Hematopoietic multipotent progenitor cell treated with erythropoietin and hydrocortisone succinate and interleukin-3 and kit ligand, for 8 days (in vitro differentiated cells): Measurements from ENCODE around the gene CILP2.
A peak's percentile ranks its signal among the peaks of the same experiment; 100 is the strongest.

Experiments used
- DNase-seq: peaks from one replicate; pipeline ENCODE4 v3.0.0-alpha.2; 2015

The CILP2 gene, protein sequence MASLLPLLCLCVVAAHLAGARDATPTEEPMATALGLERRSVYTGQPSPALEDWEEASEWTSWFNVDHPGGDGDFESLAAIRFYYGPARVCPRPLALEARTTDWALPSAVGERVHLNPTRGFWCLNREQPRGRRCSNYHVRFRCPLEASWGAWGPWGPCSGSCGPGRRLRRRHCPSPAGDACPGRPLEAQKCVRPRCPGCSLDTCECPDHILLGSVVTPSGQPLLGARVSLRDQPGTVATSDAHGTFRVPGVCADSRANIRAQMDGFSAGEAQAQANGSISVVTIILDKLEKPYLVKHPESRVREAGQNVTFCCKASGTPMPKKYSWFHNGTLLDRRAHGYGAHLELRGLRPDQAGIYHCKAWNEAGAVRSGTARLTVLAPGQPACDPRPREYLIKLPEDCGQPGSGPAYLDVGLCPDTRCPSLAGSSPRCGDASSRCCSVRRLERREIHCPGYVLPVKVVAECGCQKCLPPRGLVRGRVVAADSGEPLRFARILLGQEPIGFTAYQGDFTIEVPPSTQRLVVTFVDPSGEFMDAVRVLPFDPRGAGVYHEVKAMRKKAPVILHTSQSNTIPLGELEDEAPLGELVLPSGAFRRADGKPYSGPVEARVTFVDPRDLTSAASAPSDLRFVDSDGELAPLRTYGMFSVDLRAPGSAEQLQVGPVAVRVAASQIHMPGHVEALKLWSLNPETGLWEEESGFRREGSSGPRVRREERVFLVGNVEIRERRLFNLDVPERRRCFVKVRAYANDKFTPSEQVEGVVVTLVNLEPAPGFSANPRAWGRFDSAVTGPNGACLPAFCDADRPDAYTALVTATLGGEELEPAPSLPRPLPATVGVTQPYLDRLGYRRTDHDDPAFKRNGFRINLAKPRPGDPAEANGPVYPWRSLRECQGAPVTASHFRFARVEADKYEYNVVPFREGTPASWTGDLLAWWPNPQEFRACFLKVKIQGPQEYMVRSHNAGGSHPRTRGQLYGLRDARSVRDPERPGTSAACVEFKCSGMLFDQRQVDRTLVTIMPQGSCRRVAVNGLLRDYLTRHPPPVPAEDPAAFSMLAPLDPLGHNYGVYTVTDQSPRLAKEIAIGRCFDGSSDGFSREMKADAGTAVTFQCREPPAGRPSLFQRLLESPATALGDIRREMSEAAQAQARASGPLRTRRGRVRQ

DNA sequence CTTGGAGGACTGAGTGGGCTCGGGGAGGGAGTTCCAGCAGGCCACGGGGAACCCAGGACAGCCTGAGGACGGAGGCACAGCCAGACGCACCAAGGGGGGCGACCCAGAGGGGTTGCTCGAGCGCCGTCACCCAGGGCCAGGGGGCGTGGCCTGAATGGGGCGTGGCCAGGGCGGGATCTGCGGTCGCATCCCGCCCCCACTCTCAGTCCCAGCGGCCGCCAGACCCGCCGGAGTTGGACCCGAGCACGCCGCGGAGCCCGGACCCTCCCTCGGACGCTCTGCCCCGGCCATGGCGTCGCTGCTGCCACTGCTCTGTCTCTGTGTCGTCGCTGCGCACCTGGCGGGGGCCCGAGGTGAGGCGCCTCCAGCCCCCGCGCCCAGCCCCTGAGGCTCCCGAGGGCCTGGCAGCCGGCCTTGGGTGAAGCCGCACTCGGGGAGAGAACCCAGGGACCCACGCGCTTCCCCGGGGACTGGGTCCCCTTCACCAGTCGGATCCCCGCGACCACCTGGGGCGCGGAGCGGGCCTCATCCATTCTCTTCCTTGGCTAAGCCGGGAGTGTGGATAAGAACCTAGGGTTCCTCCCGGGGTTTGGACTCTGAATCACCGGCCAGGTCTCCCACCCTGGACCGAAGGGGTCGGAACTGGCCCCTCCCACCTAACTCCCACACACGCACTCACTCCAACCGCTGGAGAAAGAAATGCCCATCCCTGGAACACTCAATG lies at the start of gene CILP2:
TSS of gene CILP2 (plus strand) at position 205 of the 724 bp plus-strand sequence. CDS start at position 290, 85 bp downstream.
- DNase-seq = no peak

DNA sequence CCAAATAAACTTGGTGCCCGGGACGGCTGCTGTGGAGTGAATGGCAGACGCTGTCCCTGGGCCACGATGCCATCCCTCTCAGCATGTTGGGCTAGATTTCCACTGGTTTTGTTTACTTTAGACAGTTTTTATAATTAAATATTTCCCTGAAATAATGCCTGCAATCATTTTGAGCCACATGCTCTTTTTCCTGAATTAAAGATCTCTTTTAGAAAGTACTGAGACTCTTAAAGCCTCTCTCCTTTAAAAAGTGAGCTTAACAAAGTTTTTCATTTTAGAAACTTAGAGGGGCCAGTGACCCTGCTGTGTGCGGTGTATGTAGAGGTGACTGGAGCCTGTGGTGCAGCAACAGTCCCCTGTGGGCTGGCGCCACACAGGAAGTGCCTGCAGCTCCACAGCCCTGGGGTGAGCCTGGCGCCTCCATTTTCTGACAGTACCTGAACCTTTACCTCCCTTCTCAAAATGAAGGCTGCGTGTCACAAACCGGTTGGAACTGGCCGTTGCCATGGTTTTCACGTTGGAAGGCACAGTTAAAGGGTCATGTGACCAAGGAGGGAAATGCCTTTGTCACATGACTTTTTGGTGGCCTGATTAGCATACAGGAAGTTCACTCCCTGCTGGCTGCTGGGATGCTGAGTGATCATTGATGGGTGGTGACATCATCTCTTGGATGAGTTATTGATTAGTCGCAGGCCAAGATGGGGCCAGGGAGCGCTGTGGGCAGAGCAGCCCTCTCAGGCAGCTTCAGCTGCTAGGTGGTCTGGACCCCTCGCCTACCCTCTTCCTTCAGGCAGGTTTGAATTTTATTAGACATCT lies 49.0 kb upstream of the CILP2 start:
- peak; percentile 97 for DNase-seq

DNA sequence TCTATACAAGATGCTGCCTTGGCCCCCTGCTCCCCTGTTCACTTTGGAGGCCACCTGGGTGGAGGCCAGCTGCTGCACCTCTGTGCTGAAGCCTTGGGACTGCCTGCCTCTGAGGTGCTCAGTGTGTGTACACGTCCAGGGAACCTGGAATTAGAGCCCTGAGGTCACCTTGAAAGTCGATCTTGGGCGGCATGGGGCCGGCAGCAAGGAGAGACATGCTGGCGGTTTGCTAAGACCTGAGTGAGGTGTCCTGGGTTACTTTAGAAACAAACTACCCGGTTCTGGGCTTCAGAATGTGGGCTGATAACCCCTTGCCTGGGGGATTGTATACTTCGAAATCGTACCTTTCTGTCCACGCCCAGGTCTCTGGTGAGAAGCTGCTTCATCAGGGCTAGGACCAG lies 48.3 kb upstream of the CILP2 start:
- no peak for DNase-seq

DNA sequence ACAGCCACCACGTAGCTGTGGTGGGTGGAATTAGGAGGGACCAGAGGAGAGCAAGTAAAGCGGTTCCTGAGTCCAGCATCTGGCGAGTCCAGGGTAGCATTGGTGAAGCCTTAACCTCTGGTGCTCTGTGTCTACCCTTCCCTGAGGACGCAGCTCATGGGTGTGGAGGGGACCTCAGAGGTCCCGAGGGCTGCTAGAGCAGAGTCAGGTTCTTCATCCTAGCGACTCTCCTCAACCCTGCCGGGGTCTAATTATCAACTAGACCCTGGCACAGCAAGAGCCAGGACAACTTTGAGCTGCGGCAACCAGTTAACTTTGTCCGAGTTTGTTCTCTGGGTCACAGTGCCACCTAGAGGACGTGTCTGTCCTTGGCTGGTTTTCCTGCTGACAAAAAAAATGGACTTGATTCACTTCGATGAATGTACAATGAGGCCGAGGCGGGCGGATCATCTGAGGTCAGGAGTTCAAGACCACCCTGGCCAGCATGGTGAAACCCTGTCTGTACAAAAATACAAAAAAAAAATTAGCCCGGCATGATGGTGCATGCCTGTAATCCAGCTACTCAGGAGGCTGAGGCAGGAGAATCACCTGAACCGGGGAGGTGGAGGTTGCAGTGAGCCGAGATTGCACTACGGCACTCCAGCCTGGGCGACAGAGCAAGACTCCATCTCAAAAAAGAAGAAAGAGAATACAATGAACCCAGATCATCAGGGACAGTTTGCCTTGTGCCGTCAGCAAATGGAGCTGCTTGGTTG lies 47.7 kb upstream of the CILP2 start:
- DNase-seq = peak; percentile 90

DNA sequence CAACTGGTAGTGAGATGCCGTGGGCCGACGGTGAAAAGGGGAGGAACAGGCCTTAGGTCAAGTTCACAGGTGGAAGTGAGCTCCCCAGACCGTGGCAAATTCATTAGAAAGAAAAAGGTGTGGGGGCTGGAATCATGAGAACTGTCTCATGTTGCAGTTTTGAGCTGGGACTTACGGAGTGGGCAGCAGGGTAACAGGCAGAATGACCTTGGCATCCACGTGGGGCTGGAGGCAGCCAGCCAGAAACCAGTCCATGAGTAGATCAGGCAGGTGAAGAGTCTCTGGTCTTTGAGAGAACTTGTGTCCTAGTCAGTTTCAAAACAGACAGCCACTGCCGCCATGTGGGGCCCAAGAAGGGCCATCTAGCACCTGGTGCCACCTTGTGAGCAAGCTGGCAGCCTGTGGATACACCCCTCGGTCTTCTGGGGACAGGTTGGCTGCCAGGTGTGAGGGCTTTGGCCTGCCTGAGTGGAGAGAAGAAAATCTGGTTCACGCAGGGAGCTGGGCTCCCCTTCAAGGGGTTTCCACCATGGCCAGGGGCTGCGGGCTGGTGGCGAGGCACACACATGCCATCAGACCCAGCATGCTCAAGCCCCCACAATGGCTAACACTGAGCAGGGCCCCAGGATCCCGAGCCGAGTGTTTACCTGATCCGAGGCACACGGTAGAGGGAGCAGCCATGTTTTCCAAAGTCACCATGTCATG lies 46.6 kb upstream of the CILP2 start:
- DNase-seq = no peak

DNA sequence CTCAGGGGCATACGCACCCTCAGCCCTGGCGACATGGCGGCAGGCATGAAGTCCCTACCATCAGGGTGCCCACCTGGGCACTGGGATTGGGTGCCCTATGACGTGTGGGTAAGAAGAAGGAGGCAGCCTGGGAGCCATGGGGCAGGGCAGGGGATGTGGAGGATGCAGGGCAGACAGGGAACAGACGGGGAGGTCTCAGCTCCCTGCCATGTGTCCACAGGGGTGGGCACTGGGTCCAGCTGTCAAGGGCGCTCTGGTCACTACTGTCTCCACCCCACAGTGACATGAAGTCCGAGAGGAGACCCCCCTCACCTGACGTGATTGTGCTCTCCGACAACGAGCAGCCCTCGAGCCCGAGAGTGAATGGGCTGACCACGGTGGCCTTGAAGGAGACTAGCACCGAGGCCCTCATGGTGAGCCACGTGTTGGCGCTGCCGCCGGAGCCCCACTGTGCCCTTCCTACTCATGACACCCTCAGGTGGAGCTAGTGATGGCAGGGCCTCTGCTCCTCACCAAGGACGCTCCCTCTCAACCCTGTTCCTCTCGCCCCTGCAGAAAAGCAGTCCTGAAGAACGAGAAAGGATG lies 45.9 kb upstream of the CILP2 start:
- DNase-seq = no peak

DNA sequence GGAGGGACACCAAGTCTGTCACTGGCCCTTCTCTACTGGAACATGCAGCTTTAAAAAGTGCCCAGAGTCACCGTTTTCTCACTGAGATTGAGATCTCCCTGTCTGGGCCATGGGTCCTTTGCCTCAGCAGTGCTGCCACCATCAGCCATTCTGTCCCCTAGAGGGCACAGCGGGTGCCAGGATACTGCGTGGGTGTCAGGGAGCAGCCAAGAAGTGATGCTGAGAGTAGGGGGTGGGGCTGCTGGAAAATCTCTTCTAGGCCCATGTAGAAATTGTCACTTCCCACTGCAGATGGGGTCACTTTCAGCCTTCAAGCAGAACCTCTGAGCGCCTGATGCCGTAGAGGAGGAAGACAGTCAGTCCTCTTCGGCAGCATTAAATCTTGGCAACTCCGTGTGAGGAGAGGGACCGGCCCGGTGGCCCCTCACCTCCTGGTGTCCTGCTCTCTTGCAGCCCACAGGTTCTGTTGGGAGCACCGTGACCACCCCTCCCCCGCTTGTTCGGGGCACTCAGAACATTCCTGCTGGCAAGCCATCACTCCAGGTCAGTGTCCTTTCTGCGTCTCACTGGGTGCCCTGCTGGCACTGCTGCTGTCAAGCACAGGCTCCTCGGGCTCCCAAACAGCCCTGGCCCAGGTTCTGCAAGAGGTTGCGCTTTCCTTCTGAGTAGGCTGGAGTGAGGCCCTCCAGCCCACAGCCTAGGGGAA lies 44.1 kb upstream of the CILP2 start:
- no peak for DNase-seq

DNA sequence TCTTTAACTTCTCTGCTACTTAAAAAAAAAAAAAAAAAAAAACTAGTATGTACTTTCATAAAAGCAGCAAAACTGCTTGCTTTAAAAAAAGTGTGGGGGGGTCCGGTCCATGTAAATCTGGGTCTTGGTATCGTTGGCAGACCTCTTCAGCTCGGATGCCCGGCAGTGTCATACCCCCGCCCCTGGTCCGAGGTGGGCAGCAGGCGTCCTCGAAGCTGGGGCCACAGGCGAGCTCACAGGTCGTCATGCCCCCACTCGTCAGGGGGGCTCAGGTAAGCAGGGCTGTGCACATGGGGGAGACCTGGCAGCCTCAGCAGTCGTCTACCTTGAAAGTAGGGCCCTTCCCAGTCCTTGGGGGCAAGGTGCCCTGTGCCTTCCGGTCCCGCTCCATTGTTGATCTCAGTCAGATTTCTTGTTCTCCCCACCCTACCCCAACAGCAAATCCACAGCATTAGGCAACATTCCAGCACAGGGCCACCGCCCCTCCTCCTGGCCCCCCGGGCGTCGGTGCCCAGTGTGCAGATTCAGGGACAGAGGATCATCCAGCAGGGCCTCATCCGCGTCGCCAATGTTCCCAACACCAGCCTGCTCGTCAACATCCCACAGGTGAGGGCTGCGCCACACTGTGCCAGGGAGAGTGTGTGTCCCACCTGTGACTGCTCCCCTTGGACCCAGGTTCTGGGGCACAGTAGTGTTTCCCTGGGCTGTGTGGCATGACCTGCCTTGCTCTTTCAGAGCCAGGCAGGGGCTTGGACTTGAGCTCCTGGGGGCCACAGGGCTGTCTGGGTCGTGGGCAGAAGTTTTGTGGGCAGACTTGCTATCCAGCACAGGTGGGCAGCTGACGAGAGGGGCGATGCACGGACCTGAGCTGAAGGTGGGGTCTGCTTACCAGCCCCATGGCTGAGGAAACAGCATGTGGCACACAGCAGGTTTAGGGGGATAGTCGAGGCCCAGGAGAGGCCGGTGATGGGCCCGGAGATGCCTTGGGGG lies 42.2 kb upstream of the CILP2 start:
- no peak for DNase-seq

DNA sequence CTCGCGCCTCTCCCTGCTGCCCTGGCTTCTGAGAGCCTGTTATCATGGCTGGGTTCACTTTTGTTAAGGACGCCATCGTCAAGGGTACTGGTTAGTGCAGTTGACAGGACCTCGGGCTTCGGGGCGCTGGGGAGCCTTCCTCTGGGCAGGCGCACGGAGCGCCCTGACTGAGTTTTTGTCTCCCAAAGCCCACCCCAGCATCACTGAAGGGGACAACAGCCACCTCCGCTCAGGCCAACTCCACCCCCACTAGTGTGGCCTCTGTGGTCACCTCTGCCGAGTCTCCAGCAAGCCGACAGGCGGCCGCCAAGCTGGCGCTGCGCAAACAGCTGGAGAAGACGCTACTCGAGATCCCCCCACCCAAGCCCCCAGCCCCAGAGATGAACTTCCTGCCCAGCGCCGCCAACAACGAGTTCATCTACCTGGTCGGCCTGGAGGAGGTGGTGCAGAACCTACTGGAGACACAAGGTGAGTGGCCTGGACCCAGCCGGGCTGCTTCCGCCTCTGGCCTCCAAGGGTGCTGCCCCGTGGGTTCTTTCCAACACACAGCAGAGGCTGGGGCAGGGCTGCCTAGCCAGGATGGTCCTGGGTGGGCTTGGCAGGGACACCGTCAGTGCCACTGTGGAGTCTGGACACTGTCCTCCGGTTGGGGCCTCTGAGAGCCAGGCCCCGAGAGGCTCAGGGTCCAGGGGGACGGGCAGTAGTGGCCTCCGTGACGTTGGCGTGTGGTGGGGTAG lies 39.6 kb upstream of the CILP2 start:
- no peak for DNase-seq

DNA sequence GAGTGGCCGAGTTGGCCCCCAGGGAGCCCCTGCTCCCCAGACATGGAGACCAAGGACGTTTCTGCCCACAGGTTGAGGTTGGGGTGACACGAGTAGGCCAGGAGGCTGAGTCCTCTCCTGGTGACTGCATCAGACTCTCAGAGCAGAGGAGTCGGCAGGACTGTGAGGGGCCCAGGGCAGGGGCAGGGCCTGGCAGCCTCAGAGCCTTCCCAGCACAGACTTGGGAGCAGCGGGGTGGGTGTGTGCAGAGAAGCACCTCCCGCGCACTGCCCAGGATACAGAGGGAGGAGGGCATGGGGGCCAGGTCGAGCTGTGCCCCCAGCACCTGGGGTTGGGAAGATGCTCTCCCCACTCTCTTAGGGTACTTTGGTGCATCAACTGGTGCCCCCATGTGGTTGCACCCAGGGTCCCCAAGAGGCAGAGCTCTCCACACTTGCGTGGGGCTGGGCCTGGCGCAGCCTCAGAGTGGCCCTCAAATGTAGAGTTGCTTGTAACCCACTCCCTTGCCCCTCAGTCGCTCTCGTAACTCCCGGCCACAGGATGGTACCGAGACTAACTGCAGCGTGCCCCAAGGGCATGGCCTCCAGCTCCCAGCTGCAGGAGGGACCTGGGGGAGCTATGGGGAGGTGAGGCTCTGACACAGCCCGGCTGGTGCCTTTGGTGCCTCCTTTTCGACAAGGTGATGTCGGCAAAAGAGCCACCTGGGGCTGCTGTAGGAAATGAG lies 38.6 kb upstream of the CILP2 start:
- DNase-seq = no peak

DNA sequence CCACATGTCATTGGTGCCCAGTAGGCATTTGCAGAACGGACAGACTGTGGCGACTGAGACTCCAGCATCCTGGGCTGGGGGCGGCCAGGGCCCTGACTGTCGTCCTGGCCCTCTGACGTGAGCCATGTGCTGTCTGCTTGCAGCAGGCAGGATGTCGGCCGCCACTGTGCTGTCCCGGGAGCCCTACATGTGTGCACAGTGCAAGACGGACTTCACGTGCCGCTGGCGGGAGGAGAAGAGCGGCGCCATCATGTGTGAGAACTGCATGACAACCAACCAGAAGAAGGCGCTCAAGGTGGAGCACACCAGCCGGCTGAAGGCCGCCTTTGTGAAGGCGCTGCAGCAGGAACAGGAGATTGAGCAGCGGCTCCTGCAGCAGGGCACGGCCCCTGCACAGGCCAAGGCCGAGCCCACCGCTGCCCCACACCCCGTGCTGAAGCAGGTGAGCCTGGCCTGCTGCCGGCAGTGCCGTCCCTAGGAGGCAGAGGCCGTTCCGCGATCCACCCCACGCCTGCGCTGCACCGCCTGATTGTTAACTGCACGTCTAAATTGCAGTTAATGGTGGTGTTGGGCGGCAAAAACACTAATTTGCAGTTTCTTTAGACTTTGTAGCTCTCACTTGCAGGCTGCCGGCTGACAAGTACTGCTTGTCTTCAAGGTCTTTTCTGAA lies 37.0 kb upstream of the CILP2 start:
- DNase-seq = no peak

DNA sequence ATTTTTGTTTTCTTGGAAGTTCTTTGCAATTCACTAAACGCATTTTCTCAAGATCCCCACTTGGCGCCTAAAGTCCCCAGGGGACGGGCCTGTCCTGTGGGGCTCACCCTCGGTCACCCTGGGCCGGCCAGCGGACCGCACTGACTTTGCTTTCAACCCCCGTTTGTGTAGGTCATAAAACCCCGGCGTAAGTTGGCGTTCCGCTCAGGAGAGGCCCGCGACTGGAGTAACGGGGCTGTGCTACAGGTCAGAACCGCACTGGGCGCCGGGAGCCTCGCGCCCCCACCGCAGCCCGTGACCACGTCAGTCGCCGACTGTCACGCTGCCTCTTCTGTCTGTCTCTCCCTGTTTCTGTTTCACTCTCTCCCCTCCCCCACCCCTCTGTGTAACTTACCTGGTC lies 36.3 kb upstream of the CILP2 start:
- no peak for DNase-seq

DNA sequence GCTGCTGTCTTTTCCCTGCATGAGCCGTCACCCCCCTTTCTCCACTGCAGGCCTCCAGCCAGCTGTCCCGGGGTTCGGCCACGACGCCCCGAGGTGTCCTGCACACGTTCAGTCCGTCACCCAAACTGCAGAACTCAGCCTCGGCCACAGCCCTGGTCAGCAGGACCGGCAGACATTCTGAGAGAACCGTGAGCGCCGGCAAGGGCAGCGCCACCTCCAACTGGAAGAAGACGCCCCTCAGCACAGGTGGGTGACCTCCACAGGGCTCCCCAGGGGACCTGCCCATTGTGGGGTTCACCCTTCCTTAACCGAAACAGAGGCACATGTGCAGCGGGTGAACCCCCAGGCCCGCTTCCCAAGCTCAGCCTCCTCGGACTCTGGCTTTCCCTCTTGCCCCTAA lies 35.8 kb upstream of the CILP2 start:
- DNase-seq = no peak

DNA sequence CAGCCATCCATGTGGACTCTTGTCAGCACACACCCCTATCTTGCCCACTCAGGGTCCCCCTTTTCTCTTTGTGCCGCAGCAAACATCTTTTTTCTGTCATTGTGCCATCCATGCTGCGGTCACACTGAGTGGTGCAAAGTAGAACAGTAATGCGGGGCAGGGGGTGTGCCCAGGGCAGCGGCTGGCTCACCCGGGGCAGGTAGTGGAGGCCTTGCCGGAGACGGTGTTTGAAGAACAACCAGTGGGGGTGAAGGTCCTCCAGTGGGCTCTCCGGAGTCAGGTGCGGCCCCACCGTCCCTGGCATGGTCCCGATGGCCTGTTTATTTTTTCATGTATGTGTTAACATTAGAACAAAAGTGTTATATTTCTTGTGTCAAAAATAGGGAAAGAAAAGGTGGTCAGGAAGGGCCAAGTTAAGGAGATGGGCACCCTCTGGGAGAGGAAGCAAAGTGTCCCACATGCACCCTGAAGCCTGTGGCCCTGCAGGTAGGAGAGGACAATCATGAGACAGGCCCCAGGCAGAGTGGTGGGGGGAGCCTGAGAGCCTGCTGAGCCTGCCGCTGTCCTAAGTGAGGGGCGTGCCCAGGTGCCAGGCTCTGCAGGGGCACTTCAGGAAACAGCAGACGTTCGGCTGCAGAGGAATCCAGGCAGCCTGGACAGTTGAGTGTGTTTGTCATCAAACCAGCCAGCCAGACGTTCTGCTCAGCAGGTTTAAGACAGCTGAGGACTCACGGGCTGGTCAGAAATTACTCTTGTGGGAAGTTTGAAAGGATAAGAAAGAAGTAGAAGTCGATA lies 35.1 kb upstream of the CILP2 start:
- DNase-seq = no peak
